Urothelium cell line (cell line): ENCODE results near the gene ACOX3.

Experiments used
- DNase-seq: peaks from one replicate; pipeline ENCODE4 v3.0.0; 2011; ENCODE audit warnings: low spot score, mixed read lengths
- FAIRE-seq: peaks from 2 replicates; lab custom pipeline; 2011; peaks lifted over from hg19 to GRCh38; lab: Jason Lieb, UNC

ACOX3 gene

DNA sequence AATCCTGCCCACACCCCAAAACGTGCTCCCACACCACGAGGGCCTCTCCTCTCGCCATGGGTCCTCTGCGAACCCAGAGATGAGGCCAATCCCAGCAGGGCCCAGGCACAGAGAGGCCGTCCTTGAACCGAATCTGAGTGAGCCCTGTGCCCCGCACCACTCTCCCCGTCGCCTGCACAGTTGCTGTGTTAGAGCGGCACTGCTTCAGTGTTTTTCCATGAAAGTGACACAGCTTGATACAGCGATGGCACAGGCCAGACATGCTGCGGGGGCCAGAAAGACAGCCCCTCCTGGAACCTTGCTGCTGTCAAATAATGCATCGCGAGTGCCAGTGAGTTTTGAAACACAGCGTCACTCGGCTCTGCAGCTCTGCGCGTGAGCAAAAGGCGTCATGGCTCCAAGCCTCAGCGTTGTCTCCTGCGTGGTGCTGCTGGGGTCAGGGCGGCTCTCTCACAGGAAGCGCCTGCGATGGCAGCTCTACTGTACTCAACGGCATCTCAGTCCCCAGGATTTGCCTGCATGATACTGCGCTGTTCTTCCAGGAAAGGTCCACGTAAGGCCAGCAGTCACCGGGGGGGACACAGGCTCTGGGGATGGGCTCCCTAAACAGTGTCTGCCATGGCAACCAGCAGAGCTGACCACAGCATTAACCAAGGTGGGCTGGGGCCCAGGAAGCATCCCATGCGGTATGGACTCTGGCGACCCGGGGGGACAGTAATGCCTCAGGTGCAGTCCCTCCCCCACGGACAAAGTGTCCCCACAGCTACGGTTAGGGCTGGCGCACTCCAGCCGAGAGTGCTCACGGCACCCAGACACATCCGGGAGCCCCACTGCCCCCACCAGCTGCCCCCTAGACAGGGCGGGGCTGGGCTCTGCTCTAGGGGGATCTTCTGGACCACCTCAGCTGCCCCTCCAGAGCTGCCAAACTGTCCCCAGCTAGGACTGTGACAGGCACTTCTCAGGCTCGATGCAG lies 63.1 kb downstream of the ACOX3 start:
- DNase-seq (no peak), FAIRE-seq (no peak)

DNA sequence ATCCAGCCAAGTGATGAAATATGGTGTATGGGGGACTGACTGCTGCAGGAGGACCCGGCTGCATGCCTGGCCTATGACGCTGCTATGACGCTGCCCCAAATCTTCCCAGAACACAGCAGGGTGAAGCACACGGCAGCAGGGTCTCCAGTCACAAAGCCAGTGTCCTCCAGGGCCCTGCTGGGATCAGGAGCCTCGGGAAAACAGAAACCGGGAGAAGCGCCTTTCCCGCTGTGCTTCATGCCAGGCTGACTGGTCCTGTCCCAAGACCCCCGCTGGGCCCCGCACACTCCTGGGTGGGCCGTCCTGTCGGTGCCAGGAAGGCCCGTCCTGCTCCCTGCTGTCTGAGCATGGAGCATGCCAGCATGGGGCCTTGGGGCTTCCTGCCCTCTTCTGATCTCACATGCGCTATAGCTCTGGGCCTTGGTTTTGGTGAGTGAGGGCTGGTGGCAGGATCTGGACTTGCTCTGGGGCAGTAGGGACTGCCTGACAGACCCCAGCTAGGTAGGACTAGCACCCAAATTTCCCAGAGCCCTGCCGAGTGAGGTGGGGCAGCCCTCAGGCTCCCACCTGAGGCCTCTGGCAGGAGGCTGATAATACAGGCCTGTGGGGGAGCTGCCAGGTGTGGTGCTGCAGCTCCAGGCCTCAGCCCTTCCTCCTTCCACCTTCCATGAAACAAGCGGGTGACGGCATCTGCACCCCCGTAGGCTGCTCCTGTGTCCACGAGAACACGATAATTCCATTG lies 64.0 kb downstream of the ACOX3 start:
- DNase-seq, result no peak
- no peak for FAIRE-seq

DNA sequence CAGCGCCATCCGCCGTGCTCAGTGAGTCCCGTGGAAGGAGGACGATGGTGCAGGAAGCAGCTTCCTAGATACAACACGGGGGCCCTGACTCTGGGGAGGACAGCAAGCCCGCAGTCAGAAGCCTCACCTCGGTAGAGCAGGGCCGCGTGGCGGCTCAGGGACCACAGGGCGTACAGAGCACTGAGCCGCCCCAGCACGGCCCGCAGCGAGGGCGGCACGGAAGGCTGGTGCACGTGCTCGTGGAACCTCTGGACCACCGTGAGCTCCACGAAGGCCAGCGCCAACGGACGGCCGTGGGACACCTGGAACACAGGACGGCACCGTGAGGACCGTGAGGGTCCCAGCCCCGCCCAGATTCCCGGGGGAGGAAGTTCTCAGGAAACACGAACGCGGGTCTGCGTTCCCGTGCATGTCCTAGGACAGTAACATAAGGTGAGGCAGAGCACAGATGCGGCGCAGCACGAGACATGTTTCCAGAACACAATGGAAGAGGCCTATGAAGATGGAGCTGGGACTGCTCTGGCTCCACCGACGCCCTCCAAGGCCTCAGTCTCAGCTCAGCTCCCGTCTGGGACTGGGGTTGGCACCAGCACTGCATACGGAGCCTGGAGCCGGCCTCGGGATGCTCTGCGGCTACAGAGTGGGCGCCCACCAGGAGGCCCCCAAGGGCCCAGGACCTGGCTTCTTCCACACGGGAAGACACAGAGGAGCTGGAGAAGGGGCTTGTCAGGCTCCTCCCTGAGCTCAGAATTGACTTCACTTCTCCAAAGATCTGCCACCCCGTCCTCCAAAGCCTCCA lies 65.5 kb downstream of the ACOX3 start:
- FAIRE-seq (no peak), DNase-seq (no peak)

DNA sequence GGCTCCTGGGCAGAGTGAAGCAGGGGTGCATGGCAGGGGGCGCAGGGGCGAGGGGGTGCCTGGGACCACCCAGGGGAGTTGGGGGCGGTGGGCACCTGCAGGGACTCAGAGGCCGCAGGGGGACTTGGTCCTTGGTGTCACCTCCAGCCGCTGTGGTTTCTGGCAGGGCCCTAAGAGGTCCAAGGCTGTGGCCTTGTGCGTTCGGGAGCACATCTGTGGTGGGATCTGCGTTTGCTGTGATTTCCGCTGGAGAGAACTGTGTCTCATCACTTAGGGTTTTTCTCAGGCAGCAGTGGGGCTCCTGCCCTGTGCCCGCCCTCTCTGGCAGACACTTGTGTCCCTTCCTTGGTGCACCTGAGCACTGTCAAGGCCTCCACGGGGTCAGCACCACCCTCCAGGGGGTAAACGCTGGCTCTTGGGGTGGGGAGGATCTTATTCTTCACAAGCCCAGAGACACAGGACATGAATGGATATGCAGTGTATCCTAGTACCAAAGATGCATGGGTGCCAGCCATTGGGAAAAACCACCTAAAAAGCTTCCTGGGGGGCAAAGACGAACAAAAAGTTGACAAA lies 66.5 kb downstream of the ACOX3 start:
- DNase-seq, result no peak
- no peak for FAIRE-seq

DNA sequence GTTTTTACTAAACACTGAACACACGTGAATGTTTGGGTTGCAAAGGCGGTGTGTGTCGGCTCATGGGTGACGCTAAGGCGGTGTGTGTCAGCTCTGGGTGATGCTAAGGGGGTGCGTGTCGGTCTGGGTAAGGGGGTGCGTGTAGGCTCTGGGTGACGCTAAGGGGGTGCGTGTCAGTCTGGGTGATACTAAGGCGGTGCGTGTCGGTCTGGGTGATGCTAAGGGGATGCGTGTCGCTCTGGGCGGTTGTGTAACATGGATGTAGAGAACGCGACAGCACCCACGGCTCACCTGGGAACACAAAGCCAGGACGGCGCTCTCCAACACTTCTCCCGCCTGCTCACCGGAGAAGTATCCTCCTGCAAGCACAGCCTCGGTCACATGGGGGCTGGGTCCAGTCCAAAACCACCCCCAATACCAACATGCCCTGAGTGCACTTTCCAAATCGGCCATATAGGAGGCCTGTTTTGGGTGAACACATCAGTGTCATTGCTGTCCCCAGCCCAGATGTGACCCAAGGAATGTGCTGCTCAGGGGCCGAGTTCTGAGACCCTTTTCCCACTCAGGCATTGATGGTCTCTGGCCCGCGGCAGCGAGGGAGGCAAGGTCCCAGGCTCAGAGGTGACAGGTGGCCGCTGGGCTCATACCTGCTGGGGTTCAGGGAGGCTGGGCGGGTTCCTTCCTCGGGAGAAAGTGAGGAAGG lies 67.1 kb downstream of the ACOX3 start:
- no peak for FAIRE-seq

DNA sequence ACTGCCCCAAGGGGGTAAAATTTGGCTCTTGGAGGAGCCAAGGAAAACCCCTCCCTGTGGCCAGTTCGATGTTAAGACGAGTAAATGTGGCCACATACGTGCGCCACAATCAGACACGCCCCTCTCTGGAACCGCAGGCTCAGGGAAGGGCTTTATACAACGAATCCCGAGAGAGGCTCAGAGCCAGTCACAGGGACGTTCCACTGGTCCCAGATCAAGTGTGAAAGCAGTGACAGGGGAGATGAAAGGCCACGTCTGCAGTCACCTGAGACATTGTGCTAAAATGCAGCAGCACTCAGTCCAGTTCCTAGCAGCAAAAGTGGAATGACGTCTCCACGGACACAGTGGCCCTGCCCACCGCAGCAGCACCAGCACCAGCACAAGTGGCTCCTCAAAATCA lies 68.0 kb downstream of the ACOX3 start:
- FAIRE-seq, result no peak
- DNase-seq, result no peak

More for the DNA sequence above, 67.1 kb downstream of the ACOX3 start:
- DNase-seq, result no peak

DNA sequence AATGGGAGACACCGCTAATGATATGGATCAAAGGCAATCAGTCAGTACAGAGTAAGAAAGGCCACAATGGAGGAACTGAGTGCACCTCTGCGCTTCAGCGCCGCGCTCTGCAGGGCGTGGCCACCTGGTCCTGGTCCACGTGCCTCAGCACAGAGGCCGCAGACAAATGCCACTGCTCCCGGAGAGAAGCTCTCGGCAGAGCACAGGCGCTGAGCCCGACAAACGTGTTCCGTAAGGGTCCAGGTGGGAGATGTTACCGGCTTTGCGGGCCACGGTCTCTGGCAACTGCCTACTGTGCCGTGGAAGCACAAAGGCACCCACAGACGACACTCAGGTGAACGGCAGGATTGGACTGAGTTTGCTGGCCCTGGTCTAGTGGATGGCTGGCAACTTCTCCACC lies 68.9 kb downstream of the ACOX3 start:
- DNase-seq (no peak), FAIRE-seq (no peak)

DNA sequence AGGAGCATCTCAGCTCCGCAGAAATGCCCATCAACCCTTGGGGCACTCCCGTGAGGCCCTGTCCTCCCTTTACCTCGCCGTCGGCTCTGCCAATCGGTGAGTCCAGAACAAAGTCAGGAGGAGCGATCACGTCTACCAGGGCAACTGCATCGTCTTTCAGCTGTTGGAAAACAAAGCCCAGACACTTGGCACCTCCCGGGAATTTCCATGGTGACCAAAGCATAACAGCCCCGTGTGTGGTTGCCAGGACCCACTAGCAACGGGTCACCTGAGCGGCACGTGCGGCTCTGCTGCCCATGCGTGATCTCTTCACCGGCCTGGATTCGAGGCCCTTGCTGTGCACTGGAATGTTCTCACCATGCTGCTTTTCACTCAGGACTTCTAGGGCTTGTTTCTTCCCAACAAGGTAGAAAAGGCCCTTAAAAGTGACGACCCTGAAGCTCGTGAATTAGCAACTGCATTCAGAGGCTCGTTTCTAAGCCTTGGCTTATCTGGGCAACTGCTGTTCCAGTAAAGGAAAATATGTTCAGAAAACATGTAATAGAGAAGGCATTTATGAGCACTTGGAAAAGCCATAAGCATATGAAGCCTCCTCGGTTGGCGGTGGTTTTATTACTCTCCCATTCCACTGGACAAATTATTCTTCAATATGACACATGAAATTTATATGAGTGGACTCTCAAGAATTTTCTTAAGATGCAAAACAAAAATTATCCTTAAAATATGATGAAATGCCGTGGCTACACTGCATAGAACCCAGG lies 69.5 kb downstream of the ACOX3 start:
- FAIRE-seq, result no peak
- no peak for DNase-seq

DNA sequence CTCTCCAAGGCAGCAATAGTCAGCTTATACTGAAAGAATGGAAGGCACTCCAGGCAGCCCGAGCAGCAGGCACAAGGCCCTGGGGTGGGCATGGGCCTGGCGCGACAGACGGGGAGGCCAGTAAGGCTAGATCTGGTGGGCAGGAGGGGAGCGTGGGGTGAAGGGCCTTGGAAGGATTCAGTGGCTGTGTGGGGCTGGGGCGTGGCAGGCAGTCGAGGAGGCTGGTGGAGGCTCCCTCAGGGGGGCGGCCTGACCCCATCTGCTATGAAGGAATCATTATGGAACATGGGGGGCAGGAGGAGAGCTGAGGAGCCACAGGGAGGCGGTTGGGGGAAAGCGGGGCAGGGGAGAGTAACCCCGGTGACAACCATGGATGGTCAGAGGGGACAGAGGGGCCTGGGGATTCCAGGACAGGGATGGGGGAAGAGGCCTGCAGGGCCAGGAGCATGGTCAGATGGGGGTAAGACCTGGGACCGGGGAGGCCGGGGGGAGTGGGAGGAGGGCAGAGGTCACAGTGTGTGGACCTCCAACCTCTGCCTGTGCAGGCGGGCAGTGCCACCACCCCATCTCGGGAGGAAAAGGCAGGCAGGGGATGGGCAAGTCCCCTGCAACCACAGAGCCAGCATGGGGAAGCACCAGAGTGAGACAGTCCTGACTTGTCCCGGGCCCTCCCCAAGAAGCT lies 70.3 kb downstream of the ACOX3 start:
- DNase-seq (no peak), FAIRE-seq (no peak)

DNA sequence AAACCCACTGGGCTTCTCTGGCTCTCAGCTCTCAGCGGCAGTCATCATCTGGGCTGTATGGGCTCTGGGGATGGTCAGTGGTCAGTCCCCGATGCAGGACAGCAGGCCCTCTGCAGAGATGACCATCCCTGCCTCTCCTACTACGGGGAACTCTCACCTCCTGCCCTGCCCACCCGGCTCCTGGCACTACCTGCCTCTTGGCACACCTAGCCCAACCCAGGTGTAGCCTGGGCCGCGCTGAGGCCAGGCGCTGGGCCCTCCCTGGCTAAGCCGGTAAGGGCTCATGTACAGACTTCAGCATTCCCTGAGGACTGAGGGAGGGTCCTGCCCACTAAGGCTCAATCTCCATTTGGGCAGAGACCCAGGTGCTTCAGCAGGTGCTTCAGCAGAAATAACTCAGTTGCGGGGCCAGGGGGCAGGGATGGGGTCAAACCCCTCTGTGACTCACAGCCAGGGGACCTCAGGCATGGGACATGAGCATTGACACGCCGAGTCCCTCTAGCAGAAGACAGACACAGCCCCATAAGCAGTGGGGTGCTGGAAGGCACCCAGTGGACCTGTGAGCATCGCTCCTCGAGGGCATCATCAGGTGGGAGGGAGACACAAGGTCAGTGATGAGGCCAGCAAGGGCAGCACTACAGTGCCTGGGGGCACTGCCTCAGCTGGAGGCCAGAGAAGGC lies 71.0 kb downstream of the ACOX3 start:
- FAIRE-seq, result no peak

DNA sequence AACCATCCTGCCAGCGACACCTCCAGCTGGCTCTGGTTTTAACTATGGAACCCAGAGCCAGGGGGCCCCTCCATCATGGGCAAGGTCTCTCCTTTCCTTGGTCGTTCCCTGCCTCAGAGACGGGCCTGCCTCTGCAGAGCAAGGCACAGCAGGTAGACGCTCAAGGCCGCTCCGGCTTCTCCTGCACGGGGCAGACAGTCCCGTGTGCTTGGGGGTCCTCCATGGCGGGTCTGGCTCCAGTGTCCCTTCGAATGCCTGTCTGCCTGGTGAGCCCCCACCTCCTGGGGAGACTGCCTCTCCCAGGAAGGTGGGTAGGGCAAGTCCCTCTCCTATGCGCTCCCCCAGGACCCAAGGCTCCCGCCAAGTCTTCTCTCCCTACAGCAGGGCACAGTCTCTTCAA lies 71.5 kb downstream of the ACOX3 start:
- DNase-seq (no peak), FAIRE-seq (no peak)

More for the DNA sequence above, 71.0 kb downstream of the ACOX3 start:
- no peak for DNase-seq

DNA sequence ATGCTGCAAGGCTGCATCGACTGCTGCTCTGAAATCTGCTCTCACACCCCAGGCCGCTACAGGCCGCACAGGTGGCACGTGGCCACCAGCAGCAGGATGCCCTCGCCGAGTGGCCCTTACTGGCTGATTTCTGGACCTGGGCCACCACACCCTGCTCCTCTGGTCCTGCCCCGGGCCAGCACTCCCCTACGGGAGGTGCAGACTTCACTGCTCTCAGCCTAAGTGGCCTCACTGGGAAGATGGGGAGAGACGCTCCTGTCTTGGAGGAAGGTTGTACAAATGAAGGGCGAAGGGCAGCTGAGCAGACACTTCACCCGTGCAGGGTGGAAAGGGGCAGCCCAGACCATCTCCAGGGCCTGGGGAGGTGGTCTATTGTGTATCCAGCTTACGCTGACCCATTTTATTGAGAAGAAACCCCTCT lies 72.5 kb downstream of the ACOX3 start:
- FAIRE-seq (no peak), DNase-seq (no peak)

DNA sequence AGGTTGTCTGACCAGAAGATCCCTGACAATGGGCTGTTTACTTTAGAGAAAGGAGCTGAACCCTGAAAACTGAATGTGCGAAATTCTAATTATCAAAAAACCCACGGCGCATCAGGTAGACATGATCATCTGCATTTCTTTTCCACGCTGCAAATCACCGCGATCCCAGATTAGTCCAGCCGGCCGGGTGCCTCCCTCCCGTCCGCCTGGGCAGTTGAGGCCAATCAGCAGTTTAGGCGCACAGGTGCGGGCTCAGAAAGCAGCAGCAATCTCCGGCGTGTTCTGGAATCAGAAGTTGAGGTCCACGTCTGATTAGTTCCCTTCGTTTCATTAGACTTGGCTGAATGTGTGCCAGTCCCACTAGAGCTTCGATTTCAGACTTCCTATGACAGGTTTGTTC lies 73.9 kb downstream of the ACOX3 start:
- FAIRE-seq (no peak), DNase-seq (no peak)

DNA sequence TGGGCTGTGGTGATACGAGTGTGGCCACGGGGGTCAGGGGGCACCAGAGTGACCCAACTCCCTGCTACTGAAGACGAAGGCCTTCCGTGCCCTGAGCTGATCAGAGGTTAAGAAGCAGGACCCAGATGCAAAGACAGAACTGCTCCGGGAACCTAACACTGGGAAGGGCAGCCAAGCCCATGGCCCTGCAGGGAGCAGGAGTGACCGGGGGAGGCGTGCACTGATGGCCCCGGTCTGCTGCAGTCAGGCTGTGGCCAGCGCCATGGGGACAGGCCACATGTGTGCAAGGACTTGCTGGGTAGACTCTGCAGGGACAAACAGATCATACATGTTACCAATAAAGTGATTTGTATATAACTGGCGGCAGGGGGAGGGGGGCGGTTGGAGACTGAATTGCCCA lies 74.6 kb downstream of the ACOX3 start:
- DNase-seq (no peak), FAIRE-seq (no peak)

DNA sequence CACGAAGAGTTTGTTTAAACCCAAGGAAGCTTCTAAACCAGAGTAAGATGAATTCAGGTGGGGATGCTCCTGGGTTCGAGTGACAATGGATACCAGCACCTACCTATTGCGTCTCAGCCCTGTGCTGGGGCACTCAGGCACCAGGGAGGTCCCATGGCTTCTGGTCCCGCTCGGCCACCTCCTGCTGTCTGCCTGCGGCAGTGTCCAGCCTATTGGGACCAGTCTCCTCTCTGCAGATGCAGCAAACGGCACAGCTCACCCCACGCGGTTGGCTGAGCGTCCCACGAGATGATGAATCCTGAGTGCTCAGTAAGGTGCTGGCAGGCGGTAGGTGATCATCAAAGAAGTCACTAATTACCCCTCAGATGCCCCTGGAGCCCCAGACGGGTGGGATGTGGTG lies 75.2 kb downstream of the ACOX3 start:
- no peak for FAIRE-seq
- no peak for DNase-seq

DNA sequence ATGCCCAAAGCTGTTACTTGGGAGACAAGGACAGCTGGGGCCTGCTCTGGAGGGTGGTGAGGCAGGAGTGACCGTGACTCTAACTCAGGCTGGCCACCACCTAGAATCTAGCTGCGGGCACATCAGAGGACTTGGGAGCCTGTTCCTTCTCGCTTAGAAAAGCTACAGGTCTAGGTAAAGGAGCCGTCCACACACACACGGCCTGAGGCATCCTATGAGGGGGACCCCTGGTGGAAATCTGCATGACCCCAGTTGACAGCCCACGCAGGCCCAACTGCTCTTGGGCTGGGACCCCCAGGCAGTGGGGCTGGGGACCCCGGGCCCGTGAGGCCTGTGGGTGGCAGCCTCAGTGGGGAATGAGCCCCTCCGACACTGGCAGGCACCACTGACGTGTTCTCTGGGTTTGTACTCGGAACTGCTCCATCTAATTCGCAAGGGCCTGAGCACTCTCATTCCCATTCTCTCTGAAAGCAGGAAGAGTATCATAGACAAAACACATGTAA lies 75.6 kb downstream of the ACOX3 start:
- DNase-seq (no peak), FAIRE-seq (no peak)

DNA sequence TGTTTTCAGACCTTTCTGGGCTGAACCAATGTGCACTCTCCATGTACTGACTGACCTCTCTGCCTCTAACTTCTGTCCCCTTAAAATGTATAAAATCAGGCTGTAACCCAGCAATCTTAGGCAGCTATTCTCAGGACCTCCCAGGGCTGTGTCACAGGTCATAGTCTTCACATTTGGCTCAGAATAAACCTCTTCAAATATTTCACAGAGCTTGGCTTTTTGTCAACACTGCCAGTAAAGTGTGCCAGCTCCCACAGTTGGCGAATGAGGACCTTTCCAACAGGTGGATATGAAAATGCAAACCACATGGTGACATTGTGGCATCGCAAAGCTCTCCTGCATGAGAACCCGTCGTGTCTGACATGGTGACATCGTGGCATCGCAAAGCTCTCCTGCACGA lies 76.4 kb downstream of the ACOX3 start:
- FAIRE-seq, result no peak
- no peak for DNase-seq

DNA sequence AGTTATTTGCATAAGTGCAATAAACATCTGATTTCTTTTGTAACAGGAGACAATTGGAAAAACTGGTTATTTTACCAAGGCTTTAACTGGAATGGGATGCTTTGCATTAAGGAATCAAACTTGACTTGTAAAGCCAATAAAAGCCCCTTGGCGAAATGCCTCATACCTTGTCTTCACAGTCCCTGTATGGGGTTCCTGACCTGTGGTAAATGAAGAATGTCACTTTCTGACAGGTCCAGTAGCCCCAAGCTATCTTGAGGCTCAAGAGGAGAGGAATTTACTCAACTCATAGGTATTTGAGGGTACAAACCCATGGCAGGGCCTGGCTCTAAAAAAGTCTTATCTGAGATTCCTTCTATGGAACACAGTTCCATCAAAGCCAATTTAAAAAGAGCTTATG lies 78.0 kb downstream of the ACOX3 start:
- no peak for DNase-seq
- FAIRE-seq, result no peak
